HG03565 (cell line): ENCODE measurements around the gene CACNA1A.
A peak's percentile ranks its signal among the peaks of the same experiment; 100 is the strongest.

Experiments used
- ATAC-seq: cut with Tn5 transposase; IDR thresholded peaks from one replicate; pipeline ENCODE4 v1.9.1; 2021; ENCODE audit warnings: mild to moderate bottlenecking, moderate library complexity; ENCODE audit not compliant: unreplicated experiment

CACNA1A gene

DNA sequence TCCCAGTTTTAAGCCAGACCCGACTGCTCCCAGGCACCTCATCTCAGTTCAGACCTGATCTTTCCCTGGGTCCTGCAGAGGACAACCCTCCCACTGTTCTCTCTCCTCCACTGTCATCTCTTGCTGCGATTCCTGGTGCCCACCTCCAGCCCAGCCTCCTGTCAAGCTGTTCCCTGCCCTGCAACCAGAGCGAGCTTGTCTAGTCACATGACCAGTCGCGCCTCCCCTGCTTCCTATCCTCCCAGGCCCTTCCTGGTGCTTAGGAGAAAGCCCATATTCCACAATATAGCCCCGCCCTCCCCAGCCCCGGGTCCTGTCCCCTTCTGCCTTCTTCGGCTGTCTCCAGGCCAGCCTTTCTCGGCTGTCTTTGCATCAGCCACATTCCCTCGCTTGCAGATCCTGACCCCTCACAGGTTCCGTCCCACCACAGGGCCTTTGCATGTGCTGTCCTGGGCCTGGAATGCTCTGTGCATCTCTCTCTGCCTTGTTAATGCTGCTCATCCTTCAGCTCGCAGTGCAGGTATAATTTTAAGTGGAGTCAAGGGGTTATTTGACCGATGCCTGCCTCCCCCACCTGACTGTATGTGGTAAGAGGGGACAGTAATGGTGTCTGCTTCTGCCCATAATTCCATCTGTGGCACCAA lies 267.3 kb downstream of the CACNA1A start:
- no peak for ATAC-seq

DNA sequence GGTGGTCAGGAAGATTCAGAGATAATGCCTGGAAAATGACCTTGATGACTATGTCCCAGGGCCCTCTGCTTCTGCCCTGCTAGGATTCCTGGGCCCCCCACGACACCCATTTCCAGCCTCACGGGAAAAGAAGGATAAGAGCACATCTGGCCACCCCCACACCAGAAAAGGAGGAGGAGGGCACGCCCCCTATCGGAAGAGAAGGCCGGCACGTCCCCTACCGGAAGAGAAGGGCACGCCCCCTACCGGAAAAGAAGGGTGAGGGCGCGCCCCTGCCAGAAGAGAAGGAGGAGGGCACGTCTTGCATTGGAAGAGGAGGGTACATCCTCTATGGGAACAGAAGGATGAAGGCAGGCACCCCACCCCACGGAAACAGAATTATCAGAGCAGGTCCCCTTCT lies 271.8 kb downstream of the CACNA1A start:
- ATAC-seq, result no peak

DNA sequence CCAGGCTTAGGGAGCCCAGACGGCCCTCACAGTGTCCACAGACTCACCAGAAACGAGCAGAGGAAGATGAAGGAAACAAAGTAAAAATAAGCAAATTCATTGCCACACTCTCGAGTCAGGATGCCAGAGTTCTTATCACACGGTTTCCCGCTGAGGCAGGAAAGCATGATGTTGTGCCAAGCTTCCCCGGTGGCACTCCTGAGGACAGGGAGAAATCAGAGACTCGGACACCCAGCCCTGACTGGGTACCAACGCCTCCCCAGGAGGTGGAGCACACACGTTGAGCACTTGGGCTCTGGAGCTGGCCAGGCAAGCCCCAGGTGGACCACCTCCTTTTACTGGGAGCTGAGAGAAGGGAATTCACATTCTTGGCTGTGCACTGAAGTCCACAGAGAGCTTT lies 274.6 kb downstream of the CACNA1A start:
- no peak for ATAC-seq

DNA sequence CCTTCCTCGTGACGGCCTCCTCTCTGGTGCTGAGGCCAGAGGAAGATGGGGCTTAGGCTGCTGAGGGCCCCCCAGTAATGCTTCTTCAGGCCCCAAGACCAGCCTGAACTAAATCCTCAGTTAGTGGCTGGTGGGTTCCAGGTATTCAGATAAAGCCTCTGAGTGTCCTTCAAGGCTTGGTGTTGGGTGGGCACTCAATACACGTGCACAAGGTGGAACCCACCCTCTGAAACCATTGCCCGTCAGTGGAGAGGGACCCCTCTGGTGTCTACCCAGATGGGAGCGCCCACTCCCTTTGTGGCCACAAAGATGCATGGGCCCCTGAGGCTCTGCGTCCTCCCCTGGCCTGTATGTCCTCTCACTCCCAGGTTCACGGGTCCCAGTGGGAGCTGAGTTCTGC lies 277.0 kb downstream of the CACNA1A start:
- ATAC-seq, result no peak

DNA sequence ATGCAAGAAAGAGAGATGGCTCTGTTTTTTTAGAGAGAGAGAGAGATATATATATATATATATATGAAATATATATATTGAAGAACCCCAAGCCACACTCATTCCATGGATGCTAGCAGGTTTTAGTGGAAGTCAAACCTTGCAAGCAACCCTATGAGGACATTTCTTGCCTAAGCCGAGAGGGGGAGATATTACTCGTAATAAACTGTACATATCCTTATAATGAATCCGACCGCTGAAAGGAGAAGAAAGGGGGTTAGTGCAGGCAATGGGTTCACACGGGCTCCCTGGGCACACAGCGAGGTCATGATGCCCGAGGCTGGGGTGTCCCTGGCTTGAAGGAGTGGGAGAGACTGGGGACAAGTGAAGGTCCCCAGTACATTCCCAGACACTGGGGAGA lies 277.7 kb downstream of the CACNA1A start:
- no peak for ATAC-seq

DNA sequence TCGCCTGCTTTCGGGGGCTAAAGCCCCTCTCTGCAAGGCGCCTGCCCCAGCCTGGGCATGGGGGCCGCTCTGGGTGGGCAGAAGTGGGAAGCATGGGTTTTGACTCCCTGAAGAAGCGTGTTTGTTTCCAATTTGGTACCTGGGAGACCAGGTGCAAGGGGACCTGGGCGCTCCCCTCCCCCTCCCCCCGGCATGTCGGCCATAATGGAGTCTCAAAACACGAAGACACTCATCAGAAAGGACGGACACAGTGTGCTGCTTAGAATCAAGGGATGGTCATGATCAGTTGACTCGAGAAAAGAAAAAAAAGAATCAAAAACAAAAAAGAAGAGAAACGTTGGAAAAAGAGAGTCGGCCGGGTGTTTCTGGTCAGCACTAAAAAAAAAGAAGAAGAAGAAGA lies 279.3 kb downstream of the CACNA1A start:
- ATAC-seq, result no peak

DNA sequence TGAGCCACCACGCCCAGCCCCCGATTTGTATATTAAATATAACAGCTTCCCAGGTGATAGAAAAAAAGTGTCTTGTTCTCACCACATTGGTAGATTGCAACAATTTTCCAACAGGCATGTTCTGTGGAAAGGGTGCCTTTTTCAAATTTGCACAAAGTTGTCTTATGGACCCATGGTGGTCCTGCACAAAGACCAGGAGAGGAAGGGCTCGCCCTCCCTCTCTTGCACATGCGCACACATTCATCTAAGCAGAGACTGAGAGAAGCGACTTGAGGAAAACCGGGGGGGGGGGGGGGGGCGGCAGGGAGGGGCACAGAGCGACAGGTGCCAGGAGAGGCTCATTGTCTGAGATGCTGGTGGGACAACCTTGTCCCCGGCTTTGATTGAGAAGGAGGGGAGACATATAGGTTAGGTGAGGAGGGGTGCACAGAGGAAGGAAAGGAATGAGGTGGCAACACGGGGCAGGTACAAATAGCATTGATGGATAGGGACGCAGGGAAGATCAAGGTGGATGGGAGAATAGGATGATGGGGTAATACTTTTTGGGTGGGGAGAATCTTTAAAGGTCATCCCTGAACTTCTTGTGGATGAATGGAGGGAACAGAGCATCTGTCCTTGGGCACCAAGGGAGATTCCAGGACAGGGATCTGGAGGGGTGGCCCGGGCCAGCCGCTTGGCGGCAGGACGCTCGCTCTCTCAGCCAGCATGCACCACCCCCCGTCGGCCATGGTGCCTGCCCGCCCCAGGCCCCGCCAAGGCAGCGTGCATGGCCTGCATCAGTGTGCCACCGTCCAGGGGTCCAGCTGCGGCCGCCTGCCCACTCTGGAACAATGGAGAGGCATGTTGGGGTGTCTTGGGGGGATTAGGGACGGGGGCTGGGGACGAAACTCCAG lies 280.1 kb downstream of the CACNA1A start:
- ATAC-seq, result no peak

DNA sequence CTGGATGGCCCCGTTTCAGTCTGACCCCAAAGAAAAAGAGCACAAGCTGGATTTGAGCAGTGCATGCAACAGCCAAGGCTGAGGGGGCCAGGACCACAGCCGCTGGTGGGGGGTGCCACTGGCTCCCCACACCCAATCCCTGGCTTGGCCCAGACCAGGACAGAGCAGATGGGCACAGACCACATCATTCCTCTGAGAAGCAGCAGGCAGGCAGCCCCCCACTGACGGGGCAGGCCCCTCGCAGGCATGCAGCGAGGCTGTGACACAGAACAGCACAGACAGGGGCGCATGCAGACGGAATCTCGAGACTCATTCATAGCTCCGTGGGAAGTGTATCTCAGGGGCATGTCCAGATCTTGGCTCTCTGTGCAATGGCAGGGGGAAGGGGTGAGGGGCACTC lies 281.2 kb downstream of the CACNA1A start:
- no peak for ATAC-seq

DNA sequence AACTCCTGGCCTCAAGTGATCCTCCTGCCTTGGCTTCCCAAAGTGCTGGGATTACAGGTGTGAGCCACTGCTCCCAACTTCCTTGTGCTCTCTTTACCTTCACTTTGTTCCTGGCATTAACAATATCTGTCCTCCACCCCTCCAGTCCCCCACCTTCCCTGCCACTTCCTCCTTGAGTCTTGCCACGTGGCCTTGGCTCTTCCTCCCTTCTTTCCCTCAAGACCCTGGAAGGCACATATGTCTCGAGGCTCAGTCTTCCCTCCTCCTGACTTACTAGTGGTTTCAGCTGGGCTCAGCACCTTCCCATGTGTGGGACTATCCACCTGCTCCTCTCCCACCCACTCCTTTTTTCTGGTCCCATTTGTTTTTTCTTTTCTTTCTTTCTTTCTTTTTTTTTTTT lies 285.4 kb downstream of the CACNA1A start:
- ATAC-seq, result no peak

DNA sequence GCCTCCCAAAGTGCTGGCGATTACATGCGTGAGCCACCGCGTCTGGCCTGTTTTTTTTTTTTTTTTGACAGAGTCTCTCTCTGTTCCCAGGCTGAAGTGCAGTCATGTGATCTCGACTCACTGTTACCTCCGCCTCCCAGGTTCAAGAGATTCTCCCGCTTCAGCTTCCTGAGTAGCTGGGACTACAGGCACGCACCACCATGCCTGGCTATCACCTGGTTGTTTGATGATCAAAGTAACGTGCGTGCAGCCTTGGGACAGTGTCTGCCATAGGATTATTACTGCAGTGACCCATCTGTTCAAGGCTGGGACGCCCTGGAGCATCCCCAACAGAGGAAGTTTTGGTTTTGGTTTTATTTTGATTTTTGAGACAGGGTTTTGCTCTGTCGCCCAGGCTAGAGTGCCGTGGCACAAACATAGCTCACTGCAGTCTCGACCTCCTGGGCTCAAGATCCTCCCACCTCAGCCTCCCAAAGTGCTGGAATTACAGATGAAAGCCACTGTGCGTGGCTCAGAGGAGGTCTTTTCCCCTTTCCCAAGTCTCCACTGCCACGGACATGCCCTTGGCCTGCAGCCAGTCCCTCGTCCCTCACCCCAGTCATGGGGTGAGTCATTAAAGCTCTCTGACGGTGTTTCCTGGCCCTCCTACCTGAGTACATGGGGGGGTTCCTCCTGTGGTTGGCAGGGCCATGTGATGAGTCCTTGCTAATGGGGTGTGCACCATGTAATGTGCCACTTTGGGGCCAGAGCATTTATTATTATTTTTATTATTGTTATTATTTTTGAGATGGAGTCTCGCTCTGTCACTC lies 290.5 kb downstream of the CACNA1A start:
- no peak for ATAC-seq

DNA sequence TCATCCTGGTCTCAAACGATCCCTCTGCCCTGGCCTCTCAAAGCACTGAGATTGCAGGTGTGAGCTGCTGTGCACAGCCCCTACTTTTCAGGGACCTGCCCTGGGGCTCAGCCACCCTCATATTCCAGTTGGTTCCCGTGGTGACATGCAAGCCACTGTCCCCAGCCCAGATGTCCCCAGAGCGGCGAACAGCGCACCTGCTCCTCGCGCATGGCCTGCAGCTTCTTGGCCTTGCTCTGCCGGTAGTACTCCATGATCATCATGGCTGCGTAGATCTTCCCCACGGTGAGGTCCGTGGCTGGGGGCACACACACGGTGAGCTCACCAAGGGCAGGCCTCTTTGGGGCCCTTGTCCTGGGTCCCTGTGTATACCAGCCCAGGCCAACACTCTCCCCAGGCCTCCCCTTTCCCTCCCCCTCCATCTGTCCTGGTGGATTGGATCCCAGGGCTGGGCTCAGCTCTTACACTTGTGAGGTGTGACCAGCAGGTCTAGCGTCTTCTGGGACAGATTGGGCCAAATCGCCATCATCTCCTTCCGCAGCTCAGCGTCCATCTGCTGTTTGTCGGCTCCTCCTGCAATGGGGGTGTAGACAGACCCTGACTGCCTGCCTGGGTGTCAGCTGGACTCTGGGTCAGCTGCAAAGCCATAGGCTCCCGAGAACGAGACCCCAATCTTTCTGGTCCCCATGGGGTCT lies 292.1 kb downstream of the CACNA1A start:
- no peak for ATAC-seq

DNA sequence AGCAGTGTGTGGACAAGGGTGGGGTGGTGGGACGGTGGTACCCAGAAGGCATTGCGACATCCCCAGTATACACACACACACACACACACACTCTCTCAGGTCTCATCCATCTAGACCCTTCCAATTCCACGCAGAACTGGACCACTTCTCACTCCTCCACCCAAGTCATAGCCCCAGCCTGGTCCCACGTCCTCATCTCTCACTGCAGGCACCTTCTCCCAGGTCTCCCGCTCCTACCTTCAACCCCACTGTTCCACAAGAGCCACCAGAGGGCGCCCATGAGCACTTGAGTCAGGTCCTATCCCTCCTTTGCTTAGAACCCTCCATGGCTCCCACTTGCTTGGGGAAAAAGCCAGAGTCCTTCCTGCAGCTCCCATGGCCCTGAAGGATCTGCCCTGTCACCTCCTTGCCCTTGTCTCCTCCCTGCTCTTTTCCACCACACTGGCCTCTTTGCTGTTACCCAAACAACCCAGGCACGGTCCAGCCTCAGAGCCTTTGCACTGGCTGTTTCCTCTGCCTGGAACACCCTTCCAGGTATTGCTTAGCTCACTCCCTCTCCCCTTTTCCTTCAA lies 293.4 kb downstream of the CACNA1A start:
- no peak for ATAC-seq

DNA sequence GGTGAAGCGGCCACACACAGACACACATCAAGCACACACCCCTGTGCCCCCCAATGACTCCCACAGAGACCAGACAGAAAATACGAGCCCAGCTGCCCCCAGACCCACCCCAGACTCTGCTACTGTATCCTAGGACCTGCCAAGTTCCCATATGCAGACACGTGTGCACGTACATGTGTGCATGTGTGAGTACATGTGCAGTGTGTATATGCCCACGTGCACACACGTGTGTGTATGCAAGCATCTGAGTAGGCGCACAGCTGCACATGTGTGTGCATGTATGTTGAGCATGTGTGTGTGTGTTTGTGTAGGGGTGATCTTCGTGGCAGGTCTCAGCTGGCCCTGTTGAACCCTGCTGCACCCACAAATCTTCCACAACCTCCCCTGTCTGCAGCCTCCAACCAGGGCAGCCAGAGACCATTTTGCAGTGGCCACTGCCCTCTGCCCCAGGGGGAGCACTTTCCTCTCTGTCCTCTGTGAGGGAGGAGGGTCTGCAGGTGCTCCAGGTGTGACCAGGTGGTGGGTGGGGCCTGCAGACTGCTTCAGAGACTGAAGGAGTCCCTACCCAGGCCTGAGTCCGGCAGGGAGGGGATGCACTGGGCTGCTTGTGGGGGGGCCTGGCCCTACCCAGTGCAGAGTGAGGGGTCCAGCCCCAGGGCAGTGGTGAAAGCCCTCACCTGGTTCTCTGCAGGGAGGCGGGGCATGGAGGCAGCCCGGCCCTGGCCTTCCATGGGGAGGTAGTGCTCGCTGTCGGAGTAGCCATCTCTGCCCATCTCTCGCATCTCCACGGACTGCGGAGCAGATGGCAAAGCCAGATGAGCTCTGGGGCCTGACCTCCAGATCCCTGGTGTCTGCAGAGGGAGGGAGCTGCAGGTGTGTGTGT lies 294.6 kb downstream of the CACNA1A start:
- ATAC-seq, result no peak

DNA sequence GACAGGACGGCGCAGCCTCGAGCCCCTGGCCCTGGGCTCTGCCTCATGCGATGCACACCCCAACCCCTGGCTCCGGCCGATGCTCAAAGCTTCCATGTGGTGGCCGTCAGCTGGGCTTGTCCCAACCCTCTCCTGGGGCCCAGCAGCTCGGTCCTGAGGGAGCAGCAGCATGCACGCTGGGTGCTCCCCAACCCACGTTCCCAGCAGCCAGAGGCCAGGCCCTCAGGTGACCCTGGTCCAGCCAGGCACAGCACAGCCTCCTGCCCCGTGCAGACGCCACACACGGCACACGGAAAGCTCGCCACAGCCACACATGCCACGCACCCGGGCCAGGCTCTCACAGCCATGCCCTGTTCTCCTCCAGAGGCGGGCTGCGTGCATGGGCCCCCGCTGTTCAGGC lies 295.3 kb downstream of the CACNA1A start:
- no peak for ATAC-seq

DNA sequence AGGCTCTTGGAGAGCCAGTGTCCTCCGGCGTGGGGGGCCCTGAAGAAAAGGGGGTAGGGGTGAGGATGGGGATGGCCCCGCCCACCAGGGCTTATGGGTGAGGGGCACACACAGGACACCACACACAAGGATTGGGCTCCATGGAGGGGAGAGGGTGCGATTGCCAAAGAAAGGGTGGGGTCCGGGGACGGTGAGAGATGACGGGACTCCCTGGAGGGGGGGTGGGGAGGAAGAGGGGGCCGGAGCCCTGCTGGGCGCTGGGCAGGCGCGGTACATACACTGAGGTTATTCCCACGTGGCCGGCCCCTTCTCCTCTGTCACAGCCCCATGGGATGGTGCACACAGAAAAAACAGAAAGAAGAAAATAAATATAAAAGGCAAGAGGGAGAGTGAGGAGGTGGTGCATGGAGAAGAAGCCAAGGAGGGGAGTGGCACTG lies 295.9 kb downstream of the CACNA1A start:
- ATAC-seq, result no peak

DNA sequence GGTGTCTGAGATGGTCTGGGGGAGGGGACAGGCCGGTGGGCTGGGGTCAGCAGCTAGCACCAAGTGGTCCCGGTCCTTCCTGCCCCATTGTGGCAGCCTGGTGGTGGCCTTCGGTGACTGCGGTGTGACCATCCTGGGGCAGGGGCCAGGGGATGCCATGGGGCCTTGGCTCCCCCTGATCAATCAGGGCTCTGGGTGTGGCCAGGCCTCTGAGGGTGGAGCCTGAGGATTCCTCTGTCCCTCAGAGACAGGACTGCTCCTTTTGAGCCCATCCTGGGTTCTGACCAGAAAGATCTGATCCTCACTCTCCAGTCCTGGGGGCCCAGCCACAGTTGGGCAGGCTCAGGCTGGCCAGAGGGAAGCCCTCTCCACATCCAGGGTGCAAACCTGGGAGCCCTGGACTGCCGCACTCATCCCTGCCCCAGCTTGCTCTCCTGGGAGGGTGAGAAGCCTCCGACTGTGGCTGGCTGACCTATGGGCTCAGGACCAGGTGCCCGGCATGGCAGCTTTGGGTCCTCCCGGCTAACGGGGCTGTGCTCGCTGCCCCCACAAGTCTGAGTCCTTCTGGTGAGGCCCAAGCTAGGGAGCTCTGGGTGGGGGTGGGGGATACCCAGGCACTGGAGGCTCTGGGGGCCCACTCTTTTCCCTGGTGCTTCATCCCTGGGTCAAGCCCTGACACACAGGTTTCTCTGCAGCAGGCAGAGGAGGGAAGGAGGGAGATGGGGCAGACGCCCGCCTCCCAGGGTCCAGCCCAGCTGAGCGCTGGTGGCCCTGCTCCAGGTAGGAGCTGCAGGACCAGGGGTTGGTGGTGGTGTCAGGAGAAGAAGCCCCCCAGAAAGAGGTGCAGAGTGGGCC lies 296.6 kb downstream of the CACNA1A start:
- no peak for ATAC-seq

DNA sequence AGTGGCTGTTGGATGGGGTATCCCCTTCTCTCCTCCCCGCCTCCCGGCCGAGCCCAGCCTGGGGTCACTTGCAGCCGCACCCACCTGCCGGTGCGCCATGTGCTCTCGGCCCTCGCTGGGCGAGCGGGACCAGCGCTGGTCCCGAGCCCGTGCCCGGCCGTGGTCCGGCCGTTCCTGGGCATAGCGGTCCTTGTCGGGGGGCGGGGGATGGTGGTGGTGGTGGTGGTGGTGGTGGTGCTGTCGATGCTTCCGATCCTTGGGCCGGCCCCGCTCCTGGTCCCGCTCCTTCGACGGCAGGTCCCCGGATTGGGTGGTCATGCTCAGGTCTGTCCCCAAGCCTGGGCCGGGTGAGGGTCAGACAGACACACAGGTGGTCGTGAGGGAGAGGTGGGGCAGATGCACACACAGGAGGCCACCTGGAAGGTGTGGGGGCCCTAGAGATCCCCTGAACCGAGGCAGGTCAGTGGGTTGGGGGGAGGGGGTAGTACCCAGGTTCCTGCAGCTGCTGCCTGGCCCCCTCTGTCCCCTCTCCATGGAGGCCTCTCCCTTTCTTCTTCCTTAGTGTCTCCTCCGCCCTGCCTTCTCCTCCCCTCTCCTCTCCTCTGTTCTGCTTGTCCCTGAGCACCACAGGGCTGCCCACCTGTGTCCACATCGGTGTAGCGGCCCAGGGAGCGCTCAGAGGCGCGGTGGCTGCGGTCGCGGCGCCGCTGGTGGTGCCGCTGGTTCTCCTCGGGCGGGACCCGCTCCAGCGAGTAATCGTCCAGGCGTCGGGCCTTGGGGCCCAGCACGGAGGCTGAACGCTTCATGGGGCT lies 297.4 kb downstream of the CACNA1A start:
- peak; percentile 26 for ATAC-seq
